ENCODE data around the gene SYNGR1. TPM values are rescaled to one million over a fixed set of nuclear protein-coding genes. Genes with fewer than 3 reads are reported as not detected.

The SYNGR1 gene
- total RNA-seq, 2 donors from 2014 or later = 12.8 to 15.2 TPM

- no peak for DNase-seq (ENCODE audit: low spot score)
- intact Hi-C loops (cut with DNase I) = no loop called here
Observed at GRCh38 chr22:39434721-39435120, 84.9 kb downstream of the SYNGR1 start.

Other genes with a start within 250 kb of the SYNGR1 start
- 10 to 100 TPM; 50.2 to 55.8 TPM for gene CBX7, start 197.3 kb upstream of the SYNGR1 start, total RNA-seq
- 1 to 10 TPM; 7.5 to 8.1 TPM for gene PDGFB, start 105.0 kb upstream of the SYNGR1 start, total RNA-seq
- gene RPL3, start 30.4 kb upstream of the SYNGR1 start, total RNA-seq = 1,000 to 10,000 TPM; 1,303 to 1,339 TPM
- gene TAB1, start 49.8 kb downstream of the SYNGR1 start, total RNA-seq = 10 to 100 TPM; 20.0 to 20.7 TPM
- gene MGAT3, start 107.0 kb downstream of the SYNGR1 start, total RNA-seq = 1 to 10 TPM; 2.3 to 3.2 TPM
- gene MIEF1, start 152.3 kb downstream of the SYNGR1 start, total RNA-seq = 10 to 100 TPM; 16.5 to 16.8 TPM
- gene ATF4, start 170.6 kb downstream of the SYNGR1 start, total RNA-seq = 100 to 1,000 TPM; 414 to 565 TPM
- 10 to 100 TPM; 49.9 to 54.4 TPM for gene RPS19BP1, start 182.8 kb downstream of the SYNGR1 start, total RNA-seq
- under 1 TPM; 0.05 to 0.09 TPM for gene CACNA1I, start 220.8 kb downstream of the SYNGR1 start, total RNA-seq

All from posterior vena cava (tissue), 2 donors.